Memory B cell (primary cell): ENCODE data around the gene ARFGAP2.

Source experiments
- ATAC-seq: fragments of 150-1000 bp; cut with Tn5 transposase; 2 replicates; pipeline ENCODE4 v1.10.0; 2021; ENCODE audit warnings: low read depth, mild to moderate bottlenecking, moderate library complexity
- DNase-seq, 2 donors: peaks; one replicate each; pipeline ENCODE4 v3.0.0; 2022; ENCODE audit warnings: low spot score in 2 of 2
- H3K27ac Mint-ChIP-seq: one replicate; pipeline ENCODE4 v1.8.0; 2022; ENCODE audit warnings: mild to moderate bottlenecking, moderate library complexity, mixed read lengths
- H3K27me3 Mint-ChIP-seq: one replicate; pipeline ENCODE4 v1.8.0; 2022; ENCODE audit warnings: mixed read lengths
- H3K36me3 Mint-ChIP-seq: one replicate; pipeline ENCODE4 v1.8.0; 2022; ENCODE audit warnings: mild to moderate bottlenecking, mixed read lengths
- H3K4me1 Mint-ChIP-seq: one replicate; pipeline ENCODE4 v1.8.0; 2022; ENCODE audit warnings: mixed read lengths
- H3K4me3 Mint-ChIP-seq: one replicate; pipeline ENCODE4 v1.8.0; 2022; ENCODE audit warnings: mild to moderate bottlenecking, moderate library complexity, mixed read lengths
- H3K9me3 Mint-ChIP-seq: one replicate; pipeline ENCODE4 v1.8.0; 2022; ENCODE audit warnings: mixed read lengths

ARFGAP2 gene

DNA sequence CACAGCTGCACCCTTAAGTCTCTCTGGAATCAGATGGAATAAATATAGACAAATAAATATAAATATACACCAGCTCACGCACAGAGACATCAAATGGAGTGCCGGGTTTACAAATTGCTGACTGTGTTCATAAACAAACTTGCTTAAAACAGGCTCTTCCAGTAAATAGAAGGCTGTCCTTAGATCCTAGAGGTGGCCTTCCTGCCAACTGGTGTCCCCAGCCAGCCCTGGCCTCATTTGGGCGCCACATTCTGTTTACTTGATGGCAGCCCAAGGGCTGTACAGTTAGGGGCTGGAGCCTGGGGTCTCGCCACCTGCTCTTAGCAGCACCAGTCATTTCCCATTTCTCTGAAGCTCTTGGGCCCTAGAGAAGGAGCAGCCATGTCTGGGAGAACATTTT lies 20.8 kb downstream of the ARFGAP2 start:
- no peak for DNase-seq
- no peaks in the 10 kb centered on the region for H3K9me3 Mint-ChIP-seq
- H3K27ac Mint-ChIP-seq, result no peak overlapping the region
- no peak overlapping the region for H3K4me3 Mint-ChIP-seq
- peaks cover 23% of the 10 kb centered on the region for H3K4me1 Mint-ChIP-seq
- peaks cover 2% of the 10 kb centered on the region for H3K36me3 Mint-ChIP-seq
- no peak for ATAC-seq
- no peaks in the 10 kb centered on the region for H3K27me3 Mint-ChIP-seq

DNA sequence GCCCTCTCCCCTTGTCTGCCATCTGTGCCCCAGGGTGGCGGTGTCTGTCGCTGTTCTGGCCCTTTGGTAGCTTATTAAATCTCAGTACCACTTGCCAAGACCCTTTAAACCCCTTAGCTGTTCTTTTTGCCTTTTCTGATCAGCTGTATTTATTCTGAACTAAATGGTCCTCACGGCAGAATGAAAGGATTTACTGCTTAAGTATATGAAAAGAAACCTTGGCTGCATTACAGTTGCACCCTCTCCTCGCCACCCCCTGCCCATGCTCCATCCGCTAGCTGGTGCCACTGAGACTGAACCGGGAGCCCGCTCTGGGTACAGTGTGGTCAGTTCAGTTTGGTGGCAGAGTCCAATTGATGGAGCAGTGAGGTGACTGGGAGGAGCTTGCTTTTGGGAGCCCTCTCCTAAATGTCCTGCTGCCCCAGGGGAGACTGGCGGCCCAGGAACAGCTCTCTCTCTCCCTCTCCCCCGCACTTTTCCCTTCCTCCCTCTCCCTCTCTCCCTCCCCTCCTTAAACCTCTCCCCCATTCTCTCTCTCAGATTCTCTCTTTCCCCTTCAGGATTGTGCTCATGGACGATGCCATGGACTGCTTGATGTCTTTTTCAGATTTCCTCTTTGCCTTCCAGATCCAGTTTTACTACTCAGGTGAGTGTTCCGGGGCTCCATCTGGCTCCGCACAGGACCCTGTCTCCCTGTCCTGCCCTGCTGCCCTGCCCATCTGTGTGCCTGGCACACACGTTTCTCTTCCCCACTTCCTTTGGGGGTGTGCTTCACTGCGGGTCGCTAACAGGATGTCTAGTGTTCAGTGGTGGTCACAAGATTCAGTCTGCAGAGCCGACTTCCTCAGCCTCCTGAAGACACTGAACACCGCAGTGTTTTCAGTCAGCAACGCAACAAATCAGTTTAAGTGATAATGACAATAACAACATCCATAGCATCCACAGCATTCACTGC lies 21.8 kb downstream of the ARFGAP2 start:
- peaks cover 26% of the 10 kb centered on the region for H3K4me1 Mint-ChIP-seq
- peak; percentile 50 for ATAC-seq
- no peak for DNase-seq
- no peaks in the 10 kb centered on the region for H3K9me3 Mint-ChIP-seq
- peak overlapping the region; percentile 84 for H3K27ac Mint-ChIP-seq
- H3K36me3 Mint-ChIP-seq, result peaks cover 4% of the 10 kb centered on the region
- peak overlapping the region; percentile 63 for H3K4me3 Mint-ChIP-seq
- H3K27me3 Mint-ChIP-seq, result no peaks in the 10 kb centered on the region

DNA sequence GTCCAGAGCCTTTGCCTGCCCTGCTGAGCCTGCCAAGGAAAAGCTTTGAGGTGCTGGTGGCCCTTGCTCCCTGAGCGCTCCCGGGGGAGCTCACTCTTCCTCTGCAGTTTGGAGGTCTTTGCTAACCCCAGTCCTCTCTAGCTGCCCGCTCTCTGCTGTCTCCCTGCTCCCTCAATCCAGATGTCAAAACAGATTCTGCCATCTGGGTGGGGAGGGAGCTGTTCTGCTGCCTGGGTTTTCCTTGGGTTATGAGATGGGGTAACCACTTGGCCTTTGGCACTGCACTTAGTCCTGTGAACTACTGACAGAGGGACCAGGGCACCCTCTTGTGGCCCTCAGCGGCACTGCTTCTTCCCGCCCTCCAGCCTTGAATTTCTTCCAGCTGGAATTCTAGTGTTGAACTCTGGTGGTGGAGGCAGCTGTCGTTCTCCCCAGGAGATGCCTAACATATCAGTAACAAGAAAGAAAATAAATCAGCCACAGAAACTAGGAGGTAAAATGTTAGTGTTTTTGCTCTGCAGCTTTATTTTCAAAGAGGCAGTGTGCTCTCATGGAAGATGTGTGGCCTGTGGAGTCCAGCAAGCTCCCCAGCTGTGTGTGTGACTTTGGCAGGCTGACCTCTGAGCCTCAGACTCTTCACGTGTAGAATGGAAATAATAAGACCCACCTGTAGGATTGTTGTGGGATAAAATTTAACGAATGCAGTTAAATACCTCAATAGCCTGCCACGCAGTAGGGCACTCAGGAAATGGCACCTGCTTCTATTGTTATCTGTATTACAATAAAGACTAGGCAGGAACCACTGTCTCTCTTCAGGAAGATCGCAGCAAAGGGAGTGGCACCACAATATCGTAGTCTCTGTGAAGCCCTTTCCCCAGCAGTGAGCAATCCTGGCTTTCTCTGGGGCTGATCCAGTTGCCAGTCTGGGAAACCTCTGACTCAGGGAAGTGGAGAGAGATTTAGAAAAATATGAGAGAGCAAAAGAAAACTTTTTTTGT lies 23.4 kb downstream of the ARFGAP2 start:
- ATAC-seq (peak; percentile 67), DNase-seq (peak; percentile 47 to 58)
- H3K9me3 Mint-ChIP-seq, result no peaks in the 10 kb centered on the region
- no peak overlapping the region for H3K27ac Mint-ChIP-seq
- H3K36me3 Mint-ChIP-seq, result peaks cover 7% of the 10 kb centered on the region
- no peak overlapping the region for H3K4me3 Mint-ChIP-seq
- H3K27me3 Mint-ChIP-seq, result no peaks in the 10 kb centered on the region
- peaks cover 26% of the 10 kb centered on the region for H3K4me1 Mint-ChIP-seq

DNA sequence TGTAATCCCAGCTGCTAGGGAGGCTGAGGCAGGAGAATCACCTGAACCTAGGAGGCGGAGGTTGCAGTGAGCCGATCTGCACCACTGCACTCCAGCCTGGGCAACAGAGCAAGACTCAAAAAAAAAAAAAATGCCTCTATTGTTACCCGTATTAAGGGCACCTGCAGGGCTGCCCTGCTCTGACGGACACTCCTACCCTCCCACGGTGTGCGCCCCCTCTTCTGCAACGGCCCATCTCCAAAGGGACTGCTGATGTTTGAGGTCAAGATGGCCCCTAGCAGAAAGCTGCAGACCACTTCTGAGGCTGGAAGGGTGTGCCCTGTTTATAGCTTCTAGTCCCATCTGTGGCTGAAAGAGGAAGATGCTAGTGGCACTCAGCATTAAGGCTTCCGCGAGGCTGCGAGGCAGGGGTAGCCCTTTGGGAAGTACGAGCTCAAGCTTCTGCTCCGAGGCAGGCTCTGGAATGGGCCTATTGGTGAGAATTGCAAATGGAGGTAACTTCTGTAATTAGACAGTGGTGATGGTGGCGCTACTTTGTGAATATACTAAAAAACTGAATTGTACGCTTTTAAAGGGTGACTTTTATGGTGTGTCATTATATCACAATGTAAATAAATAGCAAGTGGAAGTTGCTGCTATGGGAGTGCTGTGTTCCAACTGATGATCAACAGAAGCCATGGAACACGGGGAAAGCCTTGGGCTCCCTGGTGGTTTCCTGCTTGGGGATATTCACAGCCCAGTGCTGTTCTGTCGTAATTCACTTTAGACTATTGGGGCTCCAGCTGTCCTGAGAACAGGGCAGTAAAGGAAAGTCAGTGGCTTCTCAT lies 24.3 kb downstream of the ARFGAP2 start:
- peaks cover 26% of the 10 kb centered on the region for H3K4me1 Mint-ChIP-seq
- H3K27me3 Mint-ChIP-seq, result no peaks in the 10 kb centered on the region
- no peak overlapping the region for H3K27ac Mint-ChIP-seq
- peaks cover 9% of the 10 kb centered on the region for H3K36me3 Mint-ChIP-seq
- DNase-seq (no peak), ATAC-seq (peak; percentile 70)
- H3K9me3 Mint-ChIP-seq, result no peaks in the 10 kb centered on the region
- peak overlapping the region; percentile 33 for H3K4me3 Mint-ChIP-seq

DNA sequence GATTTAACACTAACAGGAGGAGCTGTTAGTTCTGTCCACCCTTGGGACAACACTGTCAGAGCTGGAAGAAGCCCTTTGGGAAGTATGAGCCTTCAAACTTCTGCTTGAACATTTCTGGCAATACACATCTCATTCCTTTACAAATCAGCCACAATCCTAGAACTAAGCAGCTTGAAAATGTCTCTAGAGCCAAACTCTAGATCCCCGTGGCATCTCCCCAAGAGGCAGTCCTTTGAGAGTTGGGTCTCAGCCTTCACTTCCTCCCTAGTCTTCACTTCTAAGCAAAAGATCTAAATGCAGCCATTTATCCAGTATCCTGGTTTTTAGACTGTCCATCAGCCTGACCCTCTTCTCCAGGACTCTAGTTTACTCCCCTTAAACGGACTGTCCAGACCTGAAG lies 26.9 kb downstream of the ARFGAP2 start:
- no peak overlapping the region for H3K4me3 Mint-ChIP-seq

DNA sequence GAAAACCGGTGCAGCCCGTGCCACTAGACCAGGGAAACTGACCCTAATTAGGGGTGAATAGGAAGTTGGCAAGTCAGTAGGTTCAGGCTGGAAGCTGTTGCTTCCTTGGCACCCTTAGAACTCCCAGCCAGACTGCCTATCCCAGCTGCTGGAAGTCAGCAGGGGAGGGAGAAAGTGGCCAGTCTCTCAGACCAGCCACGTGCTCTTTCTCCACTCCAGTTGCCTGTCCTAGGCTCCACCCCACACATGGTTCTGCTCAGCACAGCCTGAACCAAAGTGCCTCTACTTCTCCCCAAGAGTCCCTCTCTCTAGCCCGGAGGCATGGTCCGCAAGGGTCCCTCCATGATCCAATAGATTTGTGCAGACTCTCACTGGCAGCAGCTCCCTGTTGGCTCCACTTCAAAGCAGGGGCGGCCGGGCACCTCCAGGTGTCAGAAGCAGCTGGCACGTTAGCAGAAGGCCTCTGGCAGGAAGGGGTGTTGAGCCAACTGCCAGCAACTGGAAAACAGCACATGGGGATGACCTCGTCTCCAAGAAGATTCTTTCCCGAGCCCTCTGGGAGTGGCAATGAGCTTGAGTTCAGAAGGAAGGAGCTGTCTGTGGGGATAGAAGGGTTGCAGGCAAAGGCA lies 27.7 kb downstream of the ARFGAP2 start:
- Mint-ChIP-seq H3K27ac (no peak overlapping the region), H3K4me3 (no peak overlapping the region), H3K9me3 (no peaks in the 10 kb centered on the region), H3K36me3 (peaks cover 7% of the 10 kb centered on the region), H3K27me3 (no peaks in the 10 kb centered on the region), H3K4me1 (peaks cover 20% of the 10 kb centered on the region)
- no peak for ATAC-seq
- no peak for DNase-seq

More for the DNA sequence above, 26.9 kb downstream of the ARFGAP2 start:
- peaks cover 20% of the 10 kb centered on the region for H3K4me1 Mint-ChIP-seq
- H3K27me3 Mint-ChIP-seq, result no peaks in the 10 kb centered on the region
- no peak overlapping the region for H3K27ac Mint-ChIP-seq
- H3K36me3 Mint-ChIP-seq, result peaks cover 7% of the 10 kb centered on the region
- no peak for ATAC-seq
- no peak for DNase-seq
- H3K9me3 Mint-ChIP-seq, result no peaks in the 10 kb centered on the region

DNA sequence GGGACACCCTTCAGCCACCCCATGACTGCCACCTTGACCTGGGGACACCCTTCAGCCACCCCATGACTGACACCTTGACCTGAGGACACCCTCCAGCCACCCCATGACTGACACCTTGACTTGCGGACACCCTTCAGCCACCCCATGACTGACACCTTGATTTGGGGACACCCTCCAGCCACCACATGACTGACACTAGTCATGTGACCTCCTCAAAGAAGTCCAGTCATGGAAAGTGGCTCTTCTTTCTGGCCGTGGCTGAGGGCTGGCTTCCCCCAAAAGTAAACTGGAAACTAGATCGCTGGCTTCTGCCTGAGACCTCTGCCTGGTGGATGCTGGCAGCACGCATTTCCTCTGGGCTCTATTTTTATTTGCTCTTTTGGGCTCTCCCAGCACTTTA lies 28.4 kb downstream of the ARFGAP2 start:
- ATAC-seq (no peak), DNase-seq (no peak)
- H3K4me3 Mint-ChIP-seq, result no peak overlapping the region
- no peaks in the 10 kb centered on the region for H3K9me3 Mint-ChIP-seq
- H3K36me3 Mint-ChIP-seq, result peaks cover 7% of the 10 kb centered on the region
- H3K4me1 Mint-ChIP-seq, result peaks cover 18% of the 10 kb centered on the region
- no peaks in the 10 kb centered on the region for H3K27me3 Mint-ChIP-seq
- H3K27ac Mint-ChIP-seq, result no peak overlapping the region

DNA sequence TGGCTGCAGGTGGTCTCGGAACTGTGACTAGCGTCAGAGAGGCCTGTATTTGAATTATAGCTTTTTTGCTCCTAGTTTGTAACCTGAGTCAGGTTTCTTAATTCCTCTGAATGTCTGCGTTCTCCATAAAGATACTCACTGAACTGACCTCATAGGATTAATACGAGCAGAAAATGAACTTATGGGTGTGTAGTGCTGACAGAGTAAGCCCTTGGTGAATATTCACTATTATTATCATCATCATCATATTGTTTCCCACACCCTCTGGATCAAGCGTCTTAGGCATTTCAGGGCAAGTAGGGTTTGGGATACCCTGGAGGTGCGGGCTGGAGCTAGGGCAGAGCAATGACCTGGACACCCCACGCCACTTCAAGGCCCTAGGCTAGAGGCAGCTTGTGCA lies 29.0 kb downstream of the ARFGAP2 start:
- DNase-seq (no peak), ATAC-seq (no peak)
- no peaks in the 10 kb centered on the region for H3K9me3 Mint-ChIP-seq
- H3K36me3 Mint-ChIP-seq, result peaks cover 9% of the 10 kb centered on the region
- H3K4me1 Mint-ChIP-seq, result peaks cover 14% of the 10 kb centered on the region
- no peak overlapping the region for H3K4me3 Mint-ChIP-seq
- no peak overlapping the region for H3K27ac Mint-ChIP-seq
- H3K27me3 Mint-ChIP-seq, result no peaks in the 10 kb centered on the region

DNA sequence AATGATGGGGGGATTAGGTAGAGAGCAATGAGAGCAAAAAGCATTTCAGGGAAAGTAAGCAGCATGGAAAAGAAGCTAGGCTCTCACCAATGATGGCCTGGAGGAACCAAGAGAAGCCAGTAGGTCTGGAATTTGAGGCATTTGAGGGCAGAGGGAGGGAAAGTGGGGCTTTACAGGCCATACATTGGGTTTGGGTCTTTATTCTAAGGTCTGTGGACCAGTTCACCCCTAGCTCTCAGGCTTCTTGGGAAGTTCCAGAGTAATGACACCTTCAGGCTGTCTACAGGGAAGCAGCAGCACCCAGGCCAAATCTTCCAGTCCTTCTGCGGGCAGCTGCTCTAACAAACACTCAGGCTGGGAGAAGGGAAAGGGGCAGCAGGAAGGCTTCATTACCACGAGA lies 29.4 kb downstream of the ARFGAP2 start:
- H3K27me3 Mint-ChIP-seq, result no peaks in the 10 kb centered on the region
- no peak for ATAC-seq

DNA sequence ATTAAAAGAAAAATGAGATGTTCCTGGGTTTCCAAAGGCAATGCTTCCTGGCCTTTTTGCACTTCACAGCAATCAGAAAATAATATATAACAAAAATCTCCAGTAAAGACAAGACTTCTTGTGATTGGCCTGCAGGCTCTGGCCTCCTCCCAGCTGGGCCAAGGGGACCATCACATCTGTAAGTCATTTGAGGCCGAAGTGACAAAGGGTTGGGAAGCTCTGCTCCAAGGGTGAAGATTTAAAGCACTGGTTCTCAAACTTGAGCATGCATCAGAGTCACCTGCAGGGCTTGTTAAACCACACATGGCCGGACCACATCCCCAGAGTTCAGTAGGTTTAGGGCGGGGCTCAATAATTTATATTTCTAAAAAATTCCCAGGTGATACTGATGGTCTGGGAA lies 32.1 kb downstream of the ARFGAP2 start:
- ATAC-seq, result no peak
- Mint-ChIP-seq H3K27ac (no peak overlapping the region), H3K4me1 (no peaks in the 10 kb centered on the region)

More for the DNA sequence above, 29.4 kb downstream of the ARFGAP2 start:
- Mint-ChIP-seq H3K4me3 (no peak overlapping the region), H3K36me3 (peaks cover 9% of the 10 kb centered on the region), H3K4me1 (peaks cover 10% of the 10 kb centered on the region), H3K27ac (no peak overlapping the region), H3K9me3 (no peaks in the 10 kb centered on the region)
- DNase-seq, result no peak

DNA sequence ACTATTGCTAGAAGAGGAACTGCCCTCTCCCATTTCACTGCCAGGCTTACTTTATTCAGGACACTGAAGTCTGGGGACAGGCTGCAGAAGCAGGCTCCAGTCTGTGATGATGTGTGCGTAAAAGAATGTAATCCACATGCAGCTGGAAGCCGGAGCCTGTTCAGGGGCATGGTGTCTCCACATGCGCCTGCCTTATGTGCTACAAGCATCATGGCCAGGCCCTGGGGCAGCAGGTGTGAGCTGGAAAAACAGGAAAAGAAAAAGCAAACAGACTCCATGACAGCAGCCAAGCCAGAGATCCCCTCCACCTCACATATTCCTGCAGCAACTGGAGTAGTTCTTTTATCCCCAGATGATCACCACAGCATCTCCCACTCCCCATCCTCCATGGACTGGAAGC lies 33.4 kb downstream of the ARFGAP2 start:
- H3K27ac Mint-ChIP-seq, result no peak overlapping the region
- H3K27me3 Mint-ChIP-seq, result no peaks in the 10 kb centered on the region
- peaks cover 7% of the 10 kb centered on the region for H3K36me3 Mint-ChIP-seq
- H3K9me3 Mint-ChIP-seq, result no peaks in the 10 kb centered on the region
- H3K4me3 Mint-ChIP-seq, result no peak overlapping the region
- DNase-seq (no peak), ATAC-seq (no peak)
- no peaks in the 10 kb centered on the region for H3K4me1 Mint-ChIP-seq

More for the DNA sequence above, 32.1 kb downstream of the ARFGAP2 start:
- no peak for DNase-seq
- Mint-ChIP-seq H3K4me3 (no peak overlapping the region), H3K9me3 (no peaks in the 10 kb centered on the region), H3K36me3 (peaks cover 7% of the 10 kb centered on the region), H3K27me3 (no peaks in the 10 kb centered on the region)

DNA sequence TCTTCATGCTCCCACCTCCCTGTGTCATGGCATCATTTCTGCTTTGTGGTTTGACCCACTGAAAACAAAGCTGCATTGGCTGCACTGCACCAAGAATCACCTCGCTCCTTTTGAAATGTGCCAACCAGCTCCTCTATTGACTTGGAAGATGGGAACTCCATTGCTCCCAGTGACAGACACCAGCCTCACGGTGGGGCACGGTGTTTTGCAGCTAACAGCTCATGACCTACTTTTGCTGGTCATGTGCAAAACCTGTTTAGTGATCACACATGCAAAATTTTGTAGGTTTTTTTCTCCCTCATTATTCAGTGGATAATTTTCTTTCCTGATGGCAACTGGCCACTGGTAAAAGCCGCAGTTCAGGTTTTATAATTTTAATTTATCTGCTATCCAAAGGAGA lies 36.8 kb downstream of the ARFGAP2 start:
- DNase-seq, result no peak
- ATAC-seq, result no peak
- H3K4me1 Mint-ChIP-seq, result no peaks in the 10 kb centered on the region
- peaks cover 21% of the 10 kb centered on the region for H3K36me3 Mint-ChIP-seq
- no peaks in the 10 kb centered on the region for H3K27me3 Mint-ChIP-seq
- no peaks in the 10 kb centered on the region for H3K9me3 Mint-ChIP-seq
- no peak overlapping the region for H3K27ac Mint-ChIP-seq
- no peak overlapping the region for H3K4me3 Mint-ChIP-seq

DNA sequence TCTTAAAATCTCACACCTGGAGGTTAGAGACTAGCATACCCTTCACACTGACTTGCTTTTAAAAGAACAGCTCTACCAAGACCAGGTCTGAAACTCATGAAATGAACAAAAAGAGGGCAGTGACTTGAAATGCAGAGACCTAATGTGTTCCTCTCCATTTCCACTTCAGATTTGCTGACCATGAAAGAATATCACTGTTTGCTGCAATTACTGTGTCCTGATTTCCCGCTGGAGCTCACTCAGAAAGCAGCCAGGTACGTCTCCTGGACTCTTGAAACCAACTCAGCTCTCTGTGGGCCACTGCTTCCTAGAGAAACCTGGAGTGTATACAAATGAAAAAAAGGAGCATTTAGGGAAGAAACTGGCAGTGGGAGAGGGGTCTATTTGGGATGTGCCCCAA lies 39.2 kb downstream of the ARFGAP2 start:
- Mint-ChIP-seq H3K27me3 (no peaks in the 10 kb centered on the region), H3K27ac (no peak overlapping the region), H3K9me3 (no peaks in the 10 kb centered on the region), H3K36me3 (peaks cover 21% of the 10 kb centered on the region), H3K4me3 (no peak overlapping the region), H3K4me1 (no peaks in the 10 kb centered on the region)
- ATAC-seq (no peak), DNase-seq (no peak)
